Naive B cell (primary cell): ENCODE measurements around the gene PMIS2. TPM values are rescaled to one million over a fixed set of nuclear protein-coding genes. Genes with fewer than 3 reads are reported as not detected.
A peak's percentile ranks its signal among the peaks of the same experiment; 100 is the strongest.

Experiments used
- ATAC-seq, 2 donors: fragments of 150-1000 bp; cut with Tn5 transposase; 2 replicates each; pipeline ENCODE4 v1.10.0; 2021; ENCODE audit warnings: low read depth in 2 of 2, mild to moderate bottlenecking in 2 of 2, moderate library complexity in 2 of 2
- DNase-seq: peaks from one replicate; pipeline ENCODE4 v3.0.0; 2022
- H3K27ac Mint-ChIP-seq, 6 donors: one replicate each; pipeline ENCODE4 v1.8.0; 2020 to 2022; ENCODE audit warnings: mild to moderate bottlenecking in 6 of 6, mixed read lengths in 6 of 6, moderate library complexity in 5 of 6, inconsistent platforms in 2 of 6
- H3K27me3 Mint-ChIP-seq, 3 donors: one replicate each; pipeline ENCODE4 v1.8.0; 2021 to 2022; ENCODE audit warnings: mixed read lengths in 3 of 3, mild to moderate bottlenecking in 1 of 3
- H3K36me3 Mint-ChIP-seq, 2 donors: one replicate each; pipeline ENCODE4 v1.8.0; 2020 to 2022; ENCODE audit warnings: mixed read lengths in 2 of 2, inconsistent platforms in 1 of 2, mild to moderate bottlenecking in 1 of 2
- H3K4me1 Mint-ChIP-seq, 3 donors: one replicate each; pipeline ENCODE4 v1.8.0; 2020 to 2022; ENCODE audit warnings: mixed read lengths in 3 of 3, inconsistent platforms in 1 of 3, mild to moderate bottlenecking in 1 of 3, moderate library complexity in 1 of 3
- H3K4me3 Mint-ChIP-seq, 8 donors: one replicate each; pipeline ENCODE4 v1.8.0; 2020 to 2022; ENCODE audit warnings: mild to moderate bottlenecking in 8 of 8, mixed read lengths in 8 of 8, moderate library complexity in 8 of 8, inconsistent platforms in 2 of 8
- H3K9me3 Mint-ChIP-seq, 7 donors: one replicate each; pipeline ENCODE4 v1.8.0; 2020 to 2022; ENCODE audit warnings: mixed read lengths in 7 of 7, mild to moderate bottlenecking in 5 of 7, inconsistent platforms in 2 of 7, moderate library complexity in 1 of 7
- polyA plus RNA-seq, 6 donors: library from polyadenylated mRNA; unstranded; fragments of 300-500 nt; fragmentation: Illumina TruSeq; gene quantifications; one replicate each; pipeline ENCODE4 v1.2.3, GENCODE V29; 2021; ENCODE audit warnings: low read depth in 6 of 6

PMIS2 gene
- polyA plus RNA-seq, 6 donors from 2014 or later, result not detected

DNA sequence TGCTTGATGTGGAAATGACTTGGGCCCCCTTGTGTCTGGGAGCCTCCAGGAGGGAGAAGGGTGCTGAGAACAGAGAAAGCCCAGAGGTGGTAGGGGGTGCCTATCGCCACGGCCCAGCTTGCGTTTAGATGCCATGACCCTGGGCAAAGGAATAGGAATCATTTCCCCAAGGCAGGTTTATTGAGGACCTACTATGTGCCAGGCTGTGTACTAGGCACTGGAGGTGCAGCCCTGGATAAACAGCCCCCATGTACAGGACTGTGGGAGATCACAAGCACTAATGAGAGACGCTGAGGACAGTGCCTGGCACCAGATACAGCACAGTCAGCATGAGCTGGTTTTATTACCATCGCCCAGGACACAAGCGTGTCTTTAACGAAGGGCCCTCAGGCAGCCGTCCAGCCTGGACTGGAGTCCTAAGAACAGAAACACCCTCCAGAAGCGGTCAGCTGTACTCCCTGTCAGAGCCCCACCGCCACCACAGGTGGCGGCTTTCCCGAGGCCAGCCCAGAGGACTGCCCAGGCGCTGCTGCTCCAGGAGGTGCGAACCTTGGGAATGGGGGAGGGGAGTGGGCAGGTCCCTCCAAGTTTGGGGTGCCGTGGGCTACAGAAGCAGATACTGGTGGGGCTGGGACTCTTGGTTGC lies 36.0 kb upstream of the PMIS2 start:
- peaks cover 0 to 8% (median 7%) of the 10 kb centered on the region in 3 donors for H3K27me3 Mint-ChIP-seq
- peaks cover 21 to 36% (median 25%) of the 10 kb centered on the region in 3 donors for H3K4me1 Mint-ChIP-seq
- H3K4me3 Mint-ChIP-seq, result no peak overlapping the region
- no peaks in the 10 kb centered on the region for H3K9me3 Mint-ChIP-seq
- peak overlapping the region in 1 of 6 donors; percentile 48 for H3K27ac Mint-ChIP-seq
- H3K36me3 Mint-ChIP-seq, result peaks cover 0 to 14% of the 10 kb centered on the region in 2 donors
- ATAC-seq, result no peak
- no peak for DNase-seq

DNA sequence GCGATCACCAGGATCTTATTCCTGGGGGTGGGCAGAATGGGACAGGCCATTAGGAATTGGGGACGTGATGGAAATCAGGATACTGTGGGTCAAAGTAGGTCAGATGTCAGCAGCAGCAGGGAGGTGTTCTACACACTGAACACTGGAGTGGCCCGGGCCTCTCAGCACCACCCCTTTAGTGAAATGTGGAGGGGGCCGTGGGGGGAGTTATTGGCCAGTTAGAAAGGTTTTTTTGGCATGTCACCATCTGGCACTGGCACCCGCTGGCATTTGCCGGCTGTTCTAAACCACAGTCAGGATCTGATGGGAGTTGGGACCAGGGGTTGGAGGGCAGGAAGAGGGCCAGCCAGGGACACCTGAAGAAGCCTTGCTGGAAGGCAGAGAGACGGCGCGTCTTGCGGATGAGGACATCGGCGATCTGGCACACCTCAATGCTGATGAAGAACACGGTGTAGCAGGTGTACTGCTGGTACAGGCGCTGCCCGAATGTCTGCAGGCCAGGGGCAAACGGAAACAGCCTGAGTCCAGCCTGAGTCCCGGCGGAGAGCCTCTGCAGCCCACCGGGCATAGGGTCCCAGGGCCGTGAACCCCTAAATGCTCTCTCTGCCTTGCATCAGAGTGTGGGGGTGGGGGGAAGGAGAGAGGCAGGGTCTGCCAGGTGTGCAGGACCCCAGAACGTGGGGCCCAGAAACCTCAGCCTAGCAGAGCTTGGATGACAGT lies 34.7 kb upstream of the PMIS2 start:
- peaks cover 0 to 14% of the 10 kb centered on the region in 2 donors for H3K36me3 Mint-ChIP-seq
- H3K27me3 Mint-ChIP-seq, result peaks cover 8 to 15% (median 14%) of the 10 kb centered on the region in 3 donors
- peaks cover 19 to 30% (median 22%) of the 10 kb centered on the region in 3 donors for H3K4me1 Mint-ChIP-seq
- H3K4me3 Mint-ChIP-seq, result no peak overlapping the region
- no peaks in the 10 kb centered on the region for H3K9me3 Mint-ChIP-seq
- H3K27ac Mint-ChIP-seq, result peak overlapping the region in 1 of 6 donors; percentile 76
- ATAC-seq (no peak), DNase-seq (no peak)

DNA sequence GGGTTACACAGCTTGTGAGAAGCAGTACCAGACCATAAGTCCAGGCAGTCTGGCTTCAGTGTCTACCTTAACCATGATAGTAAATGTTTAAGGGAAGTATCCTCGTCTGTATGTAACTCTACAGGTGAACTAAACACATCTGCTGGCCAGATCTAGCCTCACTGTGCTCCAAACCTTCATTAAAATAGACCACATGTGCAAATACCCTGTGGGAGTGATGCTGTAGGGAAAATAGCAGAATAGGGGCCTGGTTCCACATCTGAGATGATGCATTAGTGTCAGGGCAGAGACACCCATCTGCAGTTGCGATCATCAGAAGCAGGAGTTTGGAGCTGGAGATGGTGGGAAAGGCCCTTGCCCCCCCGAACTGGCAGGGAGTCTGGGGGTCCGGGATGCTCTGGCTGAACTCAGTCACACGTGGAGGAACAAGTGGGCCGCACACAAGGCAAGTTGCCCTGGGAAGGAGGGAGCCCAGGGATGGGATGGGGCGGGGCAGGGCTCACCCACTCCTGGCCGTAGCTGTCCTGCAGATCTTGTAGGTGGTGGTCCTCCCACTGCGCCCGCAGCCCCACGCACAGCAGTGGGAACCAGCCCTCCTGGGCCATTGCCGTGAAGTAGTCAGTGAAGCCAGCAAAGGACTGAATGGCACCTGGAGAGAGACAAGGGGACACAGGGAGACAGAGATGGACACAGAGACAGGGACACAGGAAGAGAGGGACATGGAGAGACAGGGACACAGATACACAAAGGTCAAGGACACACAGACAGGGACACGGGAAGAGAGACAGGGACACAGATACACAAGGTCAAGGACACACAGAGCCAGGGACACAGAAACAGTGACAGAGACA lies 33.2 kb upstream of the PMIS2 start:
- no peak for DNase-seq
- Mint-ChIP-seq H3K36me3 (peaks cover 0 to 22% of the 10 kb centered on the region in 2 donors), H3K27me3 (peaks cover 20 to 29% (median 20%) of the 10 kb centered on the region in 3 donors), H3K4me1 (peaks cover 15 to 23% (median 18%) of the 10 kb centered on the region in 3 donors), H3K9me3 (peaks cover 0 to 4% (median 2%) of the 10 kb centered on the region in 7 donors), H3K4me3 (no peak overlapping the region), H3K27ac (no peak overlapping the region)
- no peak for ATAC-seq

DNA sequence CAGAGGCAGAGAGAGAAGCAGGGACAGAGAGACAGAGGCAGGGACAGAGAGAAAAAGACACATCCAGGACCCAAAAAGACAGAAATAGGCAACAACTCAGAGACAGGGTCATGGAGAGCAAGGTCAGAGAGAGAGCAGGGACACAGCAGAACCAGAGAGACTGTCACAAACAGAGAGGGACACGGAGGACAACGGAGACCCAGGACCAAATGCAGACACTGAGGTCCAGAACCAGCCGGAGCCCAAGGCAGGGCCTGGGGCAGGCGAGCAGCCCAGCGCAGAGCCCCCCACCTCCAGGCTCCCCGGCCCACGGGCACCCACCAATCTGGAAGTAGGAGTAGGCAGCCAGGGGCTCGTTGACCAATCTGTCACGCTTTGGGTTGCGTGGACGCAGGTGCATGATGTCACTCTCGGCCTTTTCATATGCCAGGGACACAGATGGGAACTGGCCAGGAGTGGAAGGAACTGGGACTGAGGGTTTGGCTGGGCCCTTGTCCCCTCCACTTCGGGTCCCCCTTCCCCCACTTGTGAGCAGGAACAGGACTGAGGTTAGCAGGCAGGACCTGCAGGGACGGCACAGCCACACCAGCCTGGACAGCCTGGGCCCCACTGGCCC lies 32.5 kb upstream of the PMIS2 start:
- no peak for ATAC-seq
- Mint-ChIP-seq H3K4me3 (no peak overlapping the region), H3K27me3 (peaks cover 23 to 33% (median 24%) of the 10 kb centered on the region in 3 donors), H3K4me1 (peaks cover 14 to 22% (median 18%) of the 10 kb centered on the region in 3 donors), H3K27ac (peak overlapping the region in 1 of 6 donors; percentile 62), H3K36me3 (peaks cover 0 to 22% of the 10 kb centered on the region in 2 donors), H3K9me3 (peaks cover 0 to 4% (median 2%) of the 10 kb centered on the region in 7 donors)
- no peak for DNase-seq

DNA sequence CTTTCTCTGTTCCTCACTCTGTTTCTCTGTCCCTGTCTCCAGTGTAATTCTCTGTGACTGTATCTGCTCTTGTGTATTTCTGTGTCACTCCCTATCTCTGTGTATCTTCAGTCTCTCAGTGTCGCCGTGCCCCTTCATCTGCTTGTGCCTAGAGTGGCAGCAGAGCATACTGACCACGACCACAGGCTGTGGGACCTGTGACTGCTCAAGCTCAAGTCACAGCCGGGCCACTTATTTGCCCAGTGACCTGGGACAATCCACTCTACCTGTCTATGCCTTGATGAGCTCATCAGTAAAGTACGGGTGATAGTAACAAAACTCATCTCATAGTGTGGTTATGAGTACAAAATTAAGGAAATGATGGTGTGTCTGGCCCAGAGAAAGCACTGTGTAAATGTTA lies 31.9 kb upstream of the PMIS2 start:
- ATAC-seq, result no peak
- Mint-ChIP-seq H3K27me3 (peaks cover 25 to 38% (median 26%) of the 10 kb centered on the region in 3 donors), H3K4me1 (peaks cover 13 to 17% (median 16%) of the 10 kb centered on the region in 3 donors), H3K27ac (peak overlapping the region in 1 of 6 donors; percentile 12), H3K4me3 (no peak overlapping the region), H3K9me3 (peaks cover 0 to 4% (median 2%) of the 10 kb centered on the region in 7 donors), H3K36me3 (peaks cover 0 to 20% of the 10 kb centered on the region in 2 donors)
- DNase-seq, result no peak

DNA sequence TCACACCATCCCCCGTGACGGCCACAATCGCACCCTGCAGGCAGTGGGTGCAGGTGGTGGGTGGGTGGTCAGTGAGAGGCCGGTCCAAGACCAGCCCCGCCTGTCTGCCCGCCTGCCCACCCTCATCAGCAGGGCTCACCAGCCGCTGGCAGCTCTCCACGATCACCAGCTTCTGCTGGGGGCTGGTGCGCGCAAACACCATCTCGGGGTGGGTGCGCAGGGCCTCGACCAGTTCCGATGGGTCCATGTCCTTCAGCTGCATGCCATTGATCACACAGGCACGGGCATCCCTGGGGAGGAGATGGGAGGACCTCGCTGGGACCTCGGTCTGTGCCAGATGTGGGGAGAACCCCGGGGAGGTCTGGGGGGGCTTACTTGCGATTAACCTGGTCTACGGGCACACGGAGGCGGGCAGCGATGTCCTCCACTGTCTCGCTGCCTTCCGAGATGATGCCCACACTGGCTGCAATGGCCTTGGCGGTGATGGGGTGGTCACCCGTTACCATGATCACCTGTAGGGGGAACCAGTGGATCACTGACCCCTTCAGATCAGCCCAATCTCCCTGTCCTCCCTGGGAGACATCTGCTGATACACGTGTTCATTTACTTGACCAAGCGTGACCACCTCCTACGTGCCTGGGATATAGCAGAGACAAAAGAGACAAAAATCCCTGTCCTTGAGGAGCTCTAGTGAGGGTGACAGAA lies 30.5 kb upstream of the PMIS2 start:
- H3K4me1 Mint-ChIP-seq, result peaks cover 15 to 18% (median 18%) of the 10 kb centered on the region in 3 donors
- H3K27me3 Mint-ChIP-seq, result peaks cover 30 to 52% (median 39%) of the 10 kb centered on the region in 3 donors
- H3K4me3 Mint-ChIP-seq, result peak overlapping the region in 1 of 8 donors; percentile 67
- peak overlapping the region in 1 of 6 donors; percentile 76 for H3K27ac Mint-ChIP-seq
- DNase-seq, result no peak
- peaks cover 0 to 9% (median 2%) of the 10 kb centered on the region in 7 donors for H3K9me3 Mint-ChIP-seq
- ATAC-seq, result no peak
- H3K36me3 Mint-ChIP-seq, result peaks cover 0 to 21% of the 10 kb centered on the region in 2 donors

DNA sequence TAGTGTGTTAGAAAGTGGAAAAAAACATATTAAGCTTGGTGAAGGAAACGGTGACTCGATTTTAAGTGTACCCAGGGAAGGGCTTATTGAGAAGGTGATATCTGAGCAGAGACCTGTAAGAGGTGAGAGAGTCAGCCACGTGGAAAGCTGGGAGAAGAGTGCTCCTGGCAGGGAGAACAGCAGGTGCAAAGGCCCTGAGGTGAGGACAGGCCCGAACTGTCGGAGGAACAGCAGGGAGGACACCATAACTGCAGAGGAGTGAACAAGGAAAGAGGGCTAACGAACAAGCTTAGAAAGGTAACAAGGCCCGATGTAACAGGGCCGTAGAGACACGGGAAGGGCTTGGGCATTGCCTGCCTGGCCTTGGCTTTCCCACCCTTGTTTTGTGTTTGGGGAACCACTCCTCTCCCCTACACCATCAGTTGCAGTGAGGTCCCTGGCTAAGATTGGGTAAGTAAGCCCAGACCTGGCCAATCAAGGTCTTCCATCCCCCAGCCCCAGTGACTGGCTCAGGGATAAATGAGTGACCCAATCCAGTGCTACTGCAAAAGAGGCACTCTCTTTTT lies 29.9 kb upstream of the PMIS2 start:
- ATAC-seq (no peak), DNase-seq (no peak)
- H3K4me1 Mint-ChIP-seq, result peaks cover 15 to 18% (median 18%) of the 10 kb centered on the region in 3 donors
- peaks cover 36 to 59% (median 46%) of the 10 kb centered on the region in 3 donors for H3K27me3 Mint-ChIP-seq
- peak overlapping the region in 1 of 6 donors; percentile 76 for H3K27ac Mint-ChIP-seq
- peaks cover 0 to 9% (median 2%) of the 10 kb centered on the region in 7 donors for H3K9me3 Mint-ChIP-seq
- peak overlapping the region in 3 of 8 donors; percentile 49 to 67 (median 58) for H3K4me3 Mint-ChIP-seq
- peaks cover 0 to 15% of the 10 kb centered on the region in 2 donors for H3K36me3 Mint-ChIP-seq

DNA sequence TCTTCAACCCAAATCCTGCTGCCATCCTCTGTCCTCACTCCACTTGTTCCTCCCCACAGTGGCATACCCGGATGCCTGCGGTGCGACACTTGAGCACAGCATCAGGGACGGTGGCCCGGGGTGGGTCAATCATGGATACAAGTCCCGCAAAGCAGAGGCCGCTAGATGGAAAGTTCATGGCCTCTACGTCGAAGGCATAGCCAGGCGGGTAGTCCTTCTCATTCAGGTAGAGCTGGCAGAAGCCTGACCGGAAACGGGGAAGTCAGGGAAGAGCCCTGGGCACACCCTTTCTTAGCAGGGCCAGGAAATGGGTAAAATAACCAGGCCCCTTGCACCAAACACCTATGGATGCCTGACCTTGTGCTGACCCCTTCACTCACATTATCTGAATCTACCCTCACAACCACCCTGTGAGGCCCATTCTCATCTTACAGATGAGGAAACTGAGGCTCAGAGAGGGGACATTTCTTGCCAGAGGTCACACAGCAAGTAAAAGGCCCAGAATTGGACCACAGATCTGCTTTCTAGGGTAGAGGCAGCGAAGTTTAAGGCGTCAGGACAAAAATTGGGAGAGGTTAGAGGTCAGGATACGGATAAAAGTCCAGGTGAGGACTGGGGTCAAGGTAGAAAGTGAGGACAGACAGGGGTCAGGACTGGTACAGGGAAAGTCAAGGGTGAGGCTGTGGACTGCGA lies 29.0 kb upstream of the PMIS2 start:
- H3K4me3 Mint-ChIP-seq, result peak overlapping the region in 6 of 8 donors; percentile 61 to 83 (median 73)
- peaks cover 15 to 18% (median 18%) of the 10 kb centered on the region in 3 donors for H3K4me1 Mint-ChIP-seq
- H3K27ac Mint-ChIP-seq, result peak overlapping the region in 2 of 6 donors; percentile 39 to 77
- H3K27me3 Mint-ChIP-seq, result peaks cover 44 to 67% (median 54%) of the 10 kb centered on the region in 3 donors
- no peak for ATAC-seq
- H3K36me3 Mint-ChIP-seq, result peaks cover 0 to 15% of the 10 kb centered on the region in 2 donors
- no peak for DNase-seq
- H3K9me3 Mint-ChIP-seq, result peaks cover 0 to 9% (median 2%) of the 10 kb centered on the region in 7 donors

DNA sequence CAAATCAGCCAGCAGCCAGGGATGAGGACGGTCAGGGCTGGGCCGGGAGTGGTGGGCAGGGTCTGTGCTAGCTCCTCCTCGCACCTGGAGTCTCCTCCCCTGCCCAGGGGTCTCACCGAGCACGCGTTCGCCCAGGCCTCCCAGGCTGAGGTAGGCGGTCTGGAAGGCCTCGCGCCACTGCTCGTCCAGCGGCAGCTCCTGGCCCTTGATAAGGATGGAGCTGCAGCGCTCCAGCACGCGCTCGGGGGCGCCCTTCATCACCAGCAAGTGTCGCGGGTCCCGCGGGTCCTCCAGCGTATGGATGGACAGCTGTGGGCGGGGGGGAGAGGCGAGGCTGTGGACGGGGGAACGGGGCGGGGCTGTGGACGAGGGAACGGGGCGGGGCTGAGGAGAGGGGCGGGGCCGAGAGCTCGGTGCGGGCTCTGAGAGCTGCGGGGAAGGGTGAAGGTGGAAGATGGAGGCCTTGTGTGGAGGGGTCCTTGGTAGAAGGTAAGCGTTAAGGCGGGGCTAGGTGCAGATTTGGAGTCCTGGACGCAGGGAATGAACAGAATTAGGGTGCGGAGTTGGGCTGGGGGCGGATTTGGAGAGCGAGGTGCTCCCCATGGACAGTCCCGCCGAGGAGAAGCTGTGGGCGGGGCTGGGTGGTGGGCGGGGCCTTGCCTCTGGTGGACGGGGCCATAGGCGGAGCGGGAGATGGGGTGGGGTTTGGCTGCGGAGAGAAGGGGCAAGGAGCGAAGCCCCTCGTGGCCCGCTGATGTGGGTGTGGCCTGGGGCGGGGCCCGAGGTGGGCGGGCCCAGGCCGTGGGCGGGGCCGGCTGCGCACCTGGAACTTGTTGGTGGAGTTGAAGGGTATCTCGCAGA lies 28.2 kb upstream of the PMIS2 start:
- DNase-seq (peak; percentile 18), ATAC-seq (peak; percentile 60 to 61)
- peaks cover 50 to 75% (median 62%) of the 10 kb centered on the region in 3 donors for H3K27me3 Mint-ChIP-seq
- peak overlapping the region in 7 of 8 donors; percentile 61 to 84 (median 79) for H3K4me3 Mint-ChIP-seq
- H3K27ac Mint-ChIP-seq, result no peak overlapping the region
- peaks cover 0 to 9% (median 2%) of the 10 kb centered on the region in 7 donors for H3K9me3 Mint-ChIP-seq
- H3K36me3 Mint-ChIP-seq, result peaks cover 0 to 23% of the 10 kb centered on the region in 2 donors
- H3K4me1 Mint-ChIP-seq, result peaks cover 17 to 18% (median 18%) of the 10 kb centered on the region in 3 donors

DNA sequence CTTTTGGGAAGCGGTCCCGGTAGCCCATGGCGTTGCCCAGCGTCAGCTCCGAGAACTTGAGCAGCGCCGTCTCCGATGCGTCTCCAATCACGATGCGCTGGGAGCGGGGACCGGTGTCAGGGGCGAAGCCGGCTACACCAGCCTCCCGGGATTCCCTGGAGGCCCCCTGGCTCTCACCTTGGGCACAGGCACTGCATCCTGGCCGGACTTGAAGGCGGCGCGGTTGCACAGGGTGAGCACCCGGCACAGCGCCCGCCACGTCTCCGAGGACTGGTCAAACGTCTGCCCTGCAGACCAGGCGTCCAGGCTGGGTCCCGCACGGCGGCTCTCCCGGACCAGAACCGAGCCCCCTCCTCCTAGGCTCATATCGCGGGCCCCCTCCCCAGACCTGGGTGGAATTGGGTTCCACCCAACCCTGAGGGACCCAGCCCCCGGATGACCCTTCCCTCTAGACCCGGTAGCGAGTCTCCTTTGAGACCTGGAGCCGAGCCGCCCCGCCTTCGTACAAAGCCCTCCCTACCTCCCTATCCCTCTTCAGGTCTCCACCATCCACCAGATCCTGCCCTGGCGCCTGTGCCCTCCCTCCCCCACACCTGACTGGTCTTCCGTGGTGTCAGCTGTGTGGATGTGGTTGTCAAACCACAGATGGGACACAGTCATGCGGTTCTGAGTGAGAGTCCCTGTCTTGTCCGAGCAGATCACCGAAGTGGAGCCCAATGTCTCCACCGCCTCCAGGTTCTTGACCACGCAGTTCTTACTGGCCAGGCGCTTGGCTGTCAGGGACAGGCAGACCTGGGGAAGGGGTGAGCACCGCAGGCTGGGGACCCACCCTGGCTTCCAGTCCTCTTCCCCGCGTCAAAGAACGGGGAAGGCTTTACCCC lies 27.3 kb upstream of the PMIS2 start:
- DNase-seq (no peak), ATAC-seq (no peak)
- peaks cover 17 to 18% (median 18%) of the 10 kb centered on the region in 3 donors for H3K4me1 Mint-ChIP-seq
- H3K9me3 Mint-ChIP-seq, result peaks cover 0 to 9% (median 2%) of the 10 kb centered on the region in 7 donors
- H3K36me3 Mint-ChIP-seq, result peaks cover 0 to 26% of the 10 kb centered on the region in 2 donors
- peak overlapping the region in 6 of 8 donors; percentile 17 to 65 (median 50) for H3K4me3 Mint-ChIP-seq
- no peak overlapping the region for H3K27ac Mint-ChIP-seq
- peaks cover 52 to 76% (median 71%) of the 10 kb centered on the region in 3 donors for H3K27me3 Mint-ChIP-seq
